Measurements from ENCODE around the gene SLA2.
A peak's percentile ranks its signal among the peaks of the same experiment; 100 is the strongest.
"Not testable (repeated sequence)": the region's sequence is repeated elsewhere in the genome, so short reads cannot be mapped to it uniquely, and the experiment has no call there.

SLA2 gene

GRCh38 chr20:36644706-36645095 is 1.3 kb downstream of the SLA2 start:
- no peak for DNase-seq

- peak; percentile 72 for DNase-seq
Observed at GRCh38 chr20:36644032-36644705, 1.8 kb downstream of the SLA2 start.

- DNase-seq, result no peak
Observed at GRCh38 chr20:36642136-36642535, 3.9 kb downstream of the SLA2 start.

- DNase-seq, result no peak
Observed at GRCh38 chr20:36641506-36641843, 4.5 kb downstream of the SLA2 start.

GRCh38 chr20:36638876-36639400 is 7.1 kb downstream of the SLA2 start:
- DNase-seq, result not testable (repeated sequence)

- no peak for DNase-seq
Observed at GRCh38 chr20:36634342-36634741, 11.7 kb downstream of the SLA2 start.

- DNase-seq, result no peak
Observed at GRCh38 chr20:36633285-36633772, 12.7 kb downstream of the SLA2 start.

- DNase-seq, result no peak
Observed at GRCh38 chr20:36632487-36633284, 13.3 kb downstream of the SLA2 start.

GRCh38 chr20:36632147-36632486 is 13.9 kb downstream of the SLA2 start:
- no peak for DNase-seq

- DNase-seq, result no peak
Observed at GRCh38 chr20:36631646-36632045, 14.3 kb downstream of the SLA2 start.

GRCh38 chr20:36629719-36630681 is 16.0 kb downstream of the SLA2 start:
- DNase-seq, result peak; percentile 47

GRCh38 chr20:36628076-36628475 is 17.9 kb downstream of the SLA2 start:
- DNase-seq, result no peak

GRCh38 chr20:36624944-36625324 is 21.1 kb downstream of the SLA2 start:
- DNase-seq, result no peak

- no peak for DNase-seq
Observed at GRCh38 chr20:36624068-36624943, 21.7 kb downstream of the SLA2 start.

GRCh38 chr20:36623444-36623843 is 22.6 kb downstream of the SLA2 start:
- no peak for DNase-seq

- no peak for DNase-seq
Observed at GRCh38 chr20:36620917-36621316, 25.1 kb downstream of the SLA2 start.

GRCh38 chr20:36614781-36615557 is 31.0 kb downstream of the SLA2 start:
- DNase-seq, result no peak

- DNase-seq, result no peak
Observed at GRCh38 chr20:36613974-36614373, 32.0 kb downstream of the SLA2 start.

- DNase-seq, result no peak
Observed at GRCh38 chr20:36611625-36612024, 34.4 kb downstream of the SLA2 start.

GRCh38 chr20:36608388-36608728 is 37.6 kb downstream of the SLA2 start:
- DNase-seq, result not testable (repeated sequence)

Measured in central memory CD4-positive, alpha-beta T cell (primary cell).